ENCODE measurements around the gene CFI.

Gene CFI

DNA sequence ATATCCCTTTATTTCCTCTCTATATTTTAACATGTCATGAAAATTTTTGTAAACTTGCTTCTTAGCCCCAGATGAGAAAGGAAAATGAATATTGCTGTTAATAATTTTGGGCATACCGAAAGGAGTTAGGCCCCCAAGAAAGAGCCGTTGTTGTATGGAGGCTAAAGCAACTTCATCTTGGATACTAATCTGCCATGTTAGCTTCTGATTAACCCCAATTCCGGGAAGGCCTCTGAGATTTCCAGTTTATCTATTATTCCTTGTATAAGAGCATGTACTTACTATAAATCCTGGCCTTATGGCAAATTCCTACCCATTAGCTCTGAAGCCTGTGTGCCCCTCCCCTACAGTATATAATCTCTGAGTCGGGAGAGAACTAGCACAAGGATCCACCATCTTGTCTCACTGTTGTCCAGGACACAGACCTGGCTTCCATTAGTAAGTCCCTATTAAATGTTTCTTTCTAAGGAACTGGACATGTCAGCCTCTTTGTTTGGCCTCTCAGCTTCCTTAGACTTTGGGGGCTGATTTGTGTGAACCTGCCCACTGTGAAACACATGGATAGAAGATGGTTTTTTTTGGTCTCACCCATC, 51.1 kb downstream of the CFI start:
- H3K4me1 ChIP-seq (ENCODE audit: control insufficient read depth, insufficient read depth, low read length), result no peaks in the 10 kb centered on the region
- no peaks in the 10 kb centered on the region for H3K36me3 ChIP-seq (ENCODE audit: control insufficient read depth, insufficient read depth, low read length)
- H3K4me3 ChIP-seq (ENCODE audit: low read depth, low read length), result no peak overlapping the region
- H3K27me3 ChIP-seq (ENCODE audit: control insufficient read depth, insufficient read depth, low read length), result no peaks in the 10 kb centered on the region
- no peaks in the 10 kb centered on the region for H3K9me3 ChIP-seq (ENCODE audit: control insufficient read depth, insufficient read depth, low read depth, low read length)
- no peak overlapping the region for H3K9ac ChIP-seq (ENCODE audit: low read length)
- H3K27ac ChIP-seq (ENCODE audit: low read depth, low read length), result no peak overlapping the region

DNA sequence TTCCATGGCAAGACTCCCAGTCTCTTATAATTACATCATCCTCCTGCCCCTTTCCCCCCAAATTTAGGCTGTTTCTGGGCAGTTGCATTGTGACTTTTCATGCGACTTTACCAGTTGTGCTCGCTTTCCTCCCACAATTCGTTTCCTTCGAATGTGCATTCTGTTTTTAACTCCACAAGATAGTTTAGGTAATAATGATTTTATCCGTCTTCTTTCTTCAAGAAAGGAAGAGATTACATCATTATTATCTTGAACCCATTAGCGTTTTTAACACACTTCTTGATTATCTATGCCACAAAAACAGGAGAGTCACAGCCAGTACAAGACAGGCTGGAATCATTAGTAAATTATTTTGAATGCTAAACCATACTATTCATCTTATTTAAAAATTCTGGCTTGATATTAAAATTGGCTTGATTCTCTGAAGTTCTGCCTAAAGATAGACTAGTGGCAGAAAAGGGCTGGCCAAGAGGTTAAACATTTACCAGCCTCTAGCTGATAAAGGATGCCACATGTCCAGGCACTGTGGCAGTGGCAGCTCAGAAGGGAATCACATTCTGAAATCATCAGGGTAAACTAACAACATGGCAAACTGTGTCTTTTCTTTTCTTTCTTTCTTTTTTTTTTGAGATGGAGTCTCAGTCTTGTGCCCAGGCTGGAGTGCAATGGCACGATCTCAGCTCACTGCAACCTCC, 52.3 kb downstream of the CFI start:
- Histone ChIP-seq H3K4me1 (ENCODE audit: control insufficient read depth, insufficient read depth, low read length) (no peaks in the 10 kb centered on the region), H3K36me3 (ENCODE audit: control insufficient read depth, insufficient read depth, low read length) (no peaks in the 10 kb centered on the region), H3K9ac (ENCODE audit: low read length) (no peak overlapping the region), H3K9me3 (ENCODE audit: control insufficient read depth, insufficient read depth, low read depth, low read length) (no peaks in the 10 kb centered on the region), H3K4me3 (ENCODE audit: low read depth, low read length) (no peak overlapping the region), H3K27ac (ENCODE audit: low read depth, low read length) (no peak overlapping the region), H3K27me3 (ENCODE audit: control insufficient read depth, insufficient read depth, low read length) (no peaks in the 10 kb centered on the region)

GRCh38 chr4:109748114-109748513, 53.7 kb downstream of the CFI start:
- Histone ChIP-seq H3K4me1 (ENCODE audit: control insufficient read depth, insufficient read depth, low read length) (no peaks in the 10 kb centered on the region), H3K9ac (ENCODE audit: low read length) (no peak overlapping the region), H3K9me3 (ENCODE audit: control insufficient read depth, insufficient read depth, low read depth, low read length) (no peaks in the 10 kb centered on the region), H3K4me3 (ENCODE audit: low read depth, low read length) (no peak overlapping the region), H3K27me3 (ENCODE audit: control insufficient read depth, insufficient read depth, low read length) (no peaks in the 10 kb centered on the region), H3K36me3 (ENCODE audit: control insufficient read depth, insufficient read depth, low read length) (no peaks in the 10 kb centered on the region), H3K27ac (ENCODE audit: low read depth, low read length) (no peak overlapping the region)

DNA sequence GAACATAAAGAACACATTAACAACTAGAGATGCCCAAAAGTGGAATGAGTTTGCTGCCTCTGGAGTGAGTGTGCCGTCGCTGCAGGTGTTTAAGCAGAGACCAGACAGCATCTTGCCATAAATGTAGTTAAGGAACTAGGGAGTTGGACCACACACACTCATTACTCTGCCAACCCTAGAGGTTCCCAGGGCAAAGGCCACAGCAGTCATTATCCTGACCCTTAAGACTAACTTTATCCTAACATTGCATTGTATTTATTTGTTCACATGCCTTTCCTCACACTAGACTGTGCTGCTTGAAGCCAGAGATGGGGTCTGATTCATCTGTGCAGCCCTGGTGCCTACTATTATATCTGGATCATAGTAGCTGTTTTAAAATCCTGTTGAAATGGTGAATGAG, 55.1 kb downstream of the CFI start:
- no peaks in the 10 kb centered on the region for H3K27me3 ChIP-seq (ENCODE audit: control insufficient read depth, insufficient read depth, low read length)
- H3K9me3 ChIP-seq (ENCODE audit: control insufficient read depth, insufficient read depth, low read depth, low read length), result no peaks in the 10 kb centered on the region
- H3K36me3 ChIP-seq (ENCODE audit: control insufficient read depth, insufficient read depth, low read length), result no peaks in the 10 kb centered on the region
- H3K27ac ChIP-seq (ENCODE audit: low read depth, low read length), result no peak overlapping the region
- H3K4me3 ChIP-seq (ENCODE audit: low read depth, low read length), result no peak overlapping the region
- H3K9ac ChIP-seq (ENCODE audit: low read length), result no peak overlapping the region
- no peaks in the 10 kb centered on the region for H3K4me1 ChIP-seq (ENCODE audit: control insufficient read depth, insufficient read depth, low read length)

DNA sequence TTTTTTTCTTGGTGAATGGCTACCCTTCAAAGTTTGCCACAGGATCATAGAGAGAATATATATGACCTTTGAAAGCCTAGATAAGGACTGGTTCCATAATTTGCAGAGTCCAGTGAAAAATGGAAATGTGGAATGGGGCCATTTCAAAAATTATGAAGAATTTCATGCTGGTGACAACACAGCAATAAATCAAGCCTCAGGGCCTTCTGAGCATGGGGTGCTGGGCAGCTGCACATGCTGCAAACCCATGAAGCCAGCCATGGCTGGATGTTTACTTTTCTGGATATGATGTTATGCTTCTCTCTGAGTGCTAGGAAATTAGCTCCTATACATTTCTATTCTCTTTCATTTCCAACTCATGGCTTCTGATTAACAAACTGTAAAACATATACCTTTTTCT, 56.0 kb downstream of the CFI start:
- H3K27ac ChIP-seq (ENCODE audit: low read depth, low read length), result no peak overlapping the region
- H3K27me3 ChIP-seq (ENCODE audit: control insufficient read depth, insufficient read depth, low read length), result no peaks in the 10 kb centered on the region
- H3K36me3 ChIP-seq (ENCODE audit: control insufficient read depth, insufficient read depth, low read length), result no peaks in the 10 kb centered on the region
- no peaks in the 10 kb centered on the region for H3K9me3 ChIP-seq (ENCODE audit: control insufficient read depth, insufficient read depth, low read depth, low read length)
- no peak overlapping the region for H3K4me3 ChIP-seq (ENCODE audit: low read depth, low read length)
- H3K9ac ChIP-seq (ENCODE audit: low read length), result no peak overlapping the region
- no peaks in the 10 kb centered on the region for H3K4me1 ChIP-seq (ENCODE audit: control insufficient read depth, insufficient read depth, low read length)

- Histone ChIP-seq H3K4me1 (ENCODE audit: control insufficient read depth, insufficient read depth, low read length) (no peaks in the 10 kb centered on the region), H3K27me3 (ENCODE audit: control insufficient read depth, insufficient read depth, low read length) (no peaks in the 10 kb centered on the region), H3K27ac (ENCODE audit: low read depth, low read length) (no peak overlapping the region), H3K9ac (ENCODE audit: low read length) (no peak overlapping the region), H3K36me3 (ENCODE audit: control insufficient read depth, insufficient read depth, low read length) (no peaks in the 10 kb centered on the region), H3K9me3 (ENCODE audit: control insufficient read depth, insufficient read depth, low read depth, low read length) (no peaks in the 10 kb centered on the region), H3K4me3 (ENCODE audit: low read depth, low read length) (no peak overlapping the region)
Observed at GRCh38 chr4:109739547-109739946, 62.3 kb downstream of the CFI start.

DNA sequence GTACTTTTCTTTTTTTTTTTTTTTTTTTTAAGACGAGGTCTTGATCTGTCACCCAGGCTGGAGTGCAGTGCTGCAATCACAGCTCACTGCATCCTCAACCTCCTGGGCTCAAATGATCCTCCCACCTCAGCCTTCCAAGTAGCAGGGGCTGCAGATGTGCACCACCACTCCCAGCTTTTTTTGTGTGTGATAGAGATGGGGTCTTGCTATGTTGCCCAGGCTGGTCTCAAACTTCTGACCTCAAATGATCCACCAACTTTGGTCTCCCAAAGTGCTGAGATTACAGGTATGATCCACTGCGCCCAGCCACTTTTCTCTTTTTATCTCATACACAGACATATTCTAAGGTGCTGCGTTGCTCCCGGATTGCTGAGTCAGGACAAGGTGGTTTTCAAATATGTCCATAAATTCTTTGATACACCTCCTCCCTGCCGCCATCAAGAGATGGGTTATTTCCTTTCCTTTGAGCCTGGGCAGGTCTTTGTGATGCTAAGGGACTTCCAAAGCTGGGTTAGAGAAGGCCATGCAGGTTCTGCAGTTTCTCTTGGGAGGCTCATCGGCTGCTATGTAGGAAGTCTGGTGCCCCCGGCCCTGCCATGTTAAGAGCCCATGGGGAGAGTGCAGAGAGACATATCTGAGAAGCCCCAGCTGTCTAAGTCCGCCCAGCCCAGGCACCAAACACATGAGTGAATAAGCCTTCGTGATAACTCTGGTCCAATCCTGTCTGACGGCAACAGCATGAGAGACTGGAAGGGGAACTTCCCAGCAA, 63.5 kb downstream of the CFI start:
- Histone ChIP-seq H3K27ac (ENCODE audit: low read depth, low read length) (no peak overlapping the region), H3K36me3 (ENCODE audit: control insufficient read depth, insufficient read depth, low read length) (no peaks in the 10 kb centered on the region), H3K9ac (ENCODE audit: low read length) (no peak overlapping the region), H3K4me3 (ENCODE audit: low read depth, low read length) (no peak overlapping the region), H3K27me3 (ENCODE audit: control insufficient read depth, insufficient read depth, low read length) (no peaks in the 10 kb centered on the region), H3K9me3 (ENCODE audit: control insufficient read depth, insufficient read depth, low read depth, low read length) (no peaks in the 10 kb centered on the region), H3K4me1 (ENCODE audit: control insufficient read depth, insufficient read depth, low read length) (no peaks in the 10 kb centered on the region)

GRCh38 chr4:109735566-109736365, 66.0 kb downstream of the CFI start:
- Histone ChIP-seq H3K9me3 (ENCODE audit: control insufficient read depth, insufficient read depth, low read depth, low read length) (no peaks in the 10 kb centered on the region), H3K27me3 (ENCODE audit: control insufficient read depth, insufficient read depth, low read length) (no peaks in the 10 kb centered on the region), H3K4me1 (ENCODE audit: control insufficient read depth, insufficient read depth, low read length) (0 out of 2 replicates have a peak, but pooled peaks cover 3% of the 10 kb centered on the region), H3K36me3 (ENCODE audit: control insufficient read depth, insufficient read depth, low read length) (no peaks in the 10 kb centered on the region), H3K27ac (ENCODE audit: low read depth, low read length) (no peak overlapping the region), H3K4me3 (ENCODE audit: low read depth, low read length) (no peak overlapping the region), H3K9ac (ENCODE audit: low read length) (no peak overlapping the region)

DNA sequence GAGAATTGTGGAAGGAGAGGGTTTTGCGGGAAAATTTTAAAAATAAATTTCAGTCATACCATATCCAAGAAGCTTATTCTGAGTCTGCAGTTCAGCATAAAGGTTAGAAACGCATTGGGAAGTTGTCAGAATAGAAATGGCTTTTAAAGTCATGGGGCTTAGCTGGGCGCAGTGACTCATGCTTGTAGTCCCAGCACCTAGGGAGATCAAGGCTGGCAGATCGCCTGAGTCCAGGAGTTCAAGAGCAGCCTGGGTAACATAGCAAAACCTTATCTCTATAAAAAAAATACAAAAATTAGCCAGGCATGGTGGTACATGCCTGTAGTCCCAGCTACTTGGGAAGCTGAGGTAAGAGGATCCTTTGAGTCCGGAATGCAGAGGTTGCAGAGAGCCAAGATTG, 68.1 kb downstream of the CFI start:
- 0 out of 2 replicates have a peak, but pooled peaks cover 3% of the 10 kb centered on the region for H3K4me1 ChIP-seq (ENCODE audit: control insufficient read depth, insufficient read depth, low read length)

DNA sequence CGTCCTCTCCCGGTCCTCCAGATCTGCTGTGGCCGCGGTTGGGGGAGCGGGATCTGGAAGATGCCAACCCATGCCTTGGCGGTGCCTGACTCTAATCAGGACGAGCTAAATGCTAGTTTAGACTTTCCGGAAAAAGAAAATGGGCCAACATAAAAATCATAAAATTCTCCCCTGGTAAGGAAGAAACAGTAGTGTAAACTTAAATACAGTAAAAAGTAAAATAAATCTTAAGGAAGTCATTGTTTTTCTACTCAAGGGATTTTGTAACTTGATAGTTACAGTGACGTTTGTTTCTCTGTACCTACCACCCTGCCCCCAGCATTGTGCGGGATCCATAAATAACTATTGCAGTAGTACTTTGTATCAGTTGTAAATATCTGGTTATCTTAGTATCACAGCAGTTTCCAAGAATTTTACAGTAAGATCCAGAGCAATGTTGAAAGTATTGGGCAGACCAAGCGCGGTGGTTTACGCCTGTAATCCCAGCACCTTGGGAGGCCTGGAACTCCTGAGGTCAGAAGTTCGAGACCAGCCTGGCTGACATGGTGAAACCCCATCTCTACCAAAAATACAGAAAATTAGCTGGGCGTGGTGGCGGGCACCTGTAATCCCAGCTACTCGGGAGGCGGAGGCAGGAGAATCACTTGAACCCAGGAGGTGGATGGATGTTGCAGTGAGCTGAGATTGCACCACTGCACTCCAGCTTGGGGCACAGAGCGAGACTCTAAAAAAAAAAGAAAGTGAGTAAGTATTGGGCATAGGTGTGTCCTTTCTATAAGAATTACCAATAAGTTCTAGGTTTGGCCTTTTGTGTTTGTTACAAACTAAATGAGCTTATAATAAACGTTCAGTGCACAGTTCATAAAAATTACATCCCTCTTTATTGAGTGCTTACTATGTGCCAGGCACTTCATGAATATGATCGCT, 70.9 kb downstream of the CFI start:
- H3K27me3 ChIP-seq (ENCODE audit: control insufficient read depth, insufficient read depth, low read length), result no peaks in the 10 kb centered on the region; the same call in 1 of the 2 replicates
- no peaks in the 10 kb centered on the region for H3K36me3 ChIP-seq (ENCODE audit: control insufficient read depth, insufficient read depth, low read length)
- 0 out of 2 replicates have a peak overlapping the region, but pooled peaks have one; percentile 67 for H3K27ac ChIP-seq (ENCODE audit: low read depth, low read length)
- peak overlapping the region; percentile 79 for H3K9ac ChIP-seq (ENCODE audit: low read length)
- H3K9me3 ChIP-seq (ENCODE audit: control insufficient read depth, insufficient read depth, low read depth, low read length), result no peaks in the 10 kb centered on the region
- H3K4me3 ChIP-seq (ENCODE audit: low read depth, low read length), result peak overlapping the region; percentile 75
- peaks cover 9% of the 10 kb centered on the region for H3K4me1 ChIP-seq (ENCODE audit: control insufficient read depth, insufficient read depth, low read length)

More for the DNA sequence above, 68.1 kb downstream of the CFI start:
- no peak overlapping the region for H3K9ac ChIP-seq (ENCODE audit: low read length)
- H3K9me3 ChIP-seq (ENCODE audit: control insufficient read depth, insufficient read depth, low read depth, low read length), result no peaks in the 10 kb centered on the region
- no peak overlapping the region for H3K4me3 ChIP-seq (ENCODE audit: low read depth, low read length)
- H3K27ac ChIP-seq (ENCODE audit: low read depth, low read length), result no peak overlapping the region
- no peaks in the 10 kb centered on the region; the same call in 1 of the 2 replicates for H3K27me3 ChIP-seq (ENCODE audit: control insufficient read depth, insufficient read depth, low read length)
- H3K36me3 ChIP-seq (ENCODE audit: control insufficient read depth, insufficient read depth, low read length), result no peaks in the 10 kb centered on the region
